DND-41 (cell line): Measurements from ENCODE around the gene RNF26.

ENCODE experiments used
- ATAC-seq: fragments of 200-7000 bp; cut with Tn5 transposase; 3 replicates; pipeline ENCODE4 v1.9.1; 2021; ENCODE audit warnings: low read depth; ENCODE audit not compliant: insufficient read depth
- DNase-seq: peaks from one replicate; pipeline ENCODE4 v3.0.0-alpha.2; 2020
- H2AFZ ChIP-seq: 2 replicates; pipeline ENCODE4 v1.6.0; 2012; ENCODE audit warnings: low read depth, low read length
- H3K27ac ChIP-seq: 2 replicates; pipeline ENCODE4 v1.5.1; 2012; ENCODE audit warnings: low read length, inconsistent platforms
- H3K27me3 ChIP-seq: fragments of 200-600 bp; sonication (generic); 2 replicates; pipeline ENCODE4 v1.6.0; 2012; ENCODE audit warnings: low read length, mild to moderate bottlenecking, inconsistent platforms; ENCODE audit not compliant: insufficient read depth, poor library complexity
- H3K36me3 ChIP-seq: 2 replicates; pipeline ENCODE4 v1.5.1; 2012; ENCODE audit warnings: low read length, inconsistent platforms; ENCODE audit not compliant: insufficient read depth
- H3K4me1 ChIP-seq: 2 replicates; pipeline ENCODE4 v1.5.1; 2012; ENCODE audit warnings: mild to moderate bottlenecking, low read length; ENCODE audit not compliant: insufficient read depth
- H3K4me2 ChIP-seq: 2 replicates; pipeline ENCODE4 v1.6.0; 2012; ENCODE audit warnings: mild to moderate bottlenecking, moderate library complexity, low read length, inconsistent platforms; ENCODE audit not compliant: insufficient read depth
- H3K4me3 ChIP-seq, 2 experiments: fragments of 200-600 bp in 1 of 2; shearing (Covaris generic) in 1 of 2; 2 replicates each; pipeline ENCODE4 v1.5.1; 2012 to 2016; ENCODE audit warnings: inconsistent platforms in 2 of 2, low read length in 2 of 2, mild to moderate bottlenecking in 2 of 2, low read depth in 1 of 2, moderate library complexity in 1 of 2
- H3K79me2 ChIP-seq: 2 replicates; pipeline ENCODE4 v1.6.0; 2012; ENCODE audit warnings: low read length, inconsistent platforms; ENCODE audit not compliant: insufficient read depth
- H3K9ac ChIP-seq: 2 replicates; pipeline ENCODE4 v1.6.0; 2012; ENCODE audit warnings: low read depth, mild to moderate bottlenecking, inconsistent platforms, low read length, moderate library complexity
- H3K9me3 ChIP-seq: 2 replicates; pipeline ENCODE4 v1.5.1; 2012; ENCODE audit warnings: low read length, moderate library complexity, mild to moderate bottlenecking, inconsistent platforms; ENCODE audit not compliant: insufficient read depth, severe bottlenecking
- H4K20me1 ChIP-seq: 2 replicates; pipeline ENCODE4 v1.6.0; 2012; ENCODE audit warnings: low read length; ENCODE audit not compliant: insufficient read depth
- CTCF ChIP-seq: IDR thresholded peaks from 2 replicates; pipeline ENCODE4 v1.5.1; 2012; ENCODE audit warnings: borderline replicate concordance, low read length, moderate library complexity, mild to moderate bottlenecking; ENCODE audit not compliant: poor library complexity, severe bottlenecking; ENCODE audit errors: extremely low read depth
- EZH2 ChIP-seq: IDR thresholded peaks from 3 replicates; pipeline ENCODE4 v1.6.1; 2012; ENCODE audit warnings: borderline replicate concordance, low read depth, mild to moderate bottlenecking, moderate library complexity, low read length, inconsistent platforms; ENCODE audit not compliant: severe bottlenecking

The RNF26 gene

GRCh38 chr11:119362741-119363080 lies 28.4 kb downstream of the RNF26 start:
- Histone ChIP-seq H2AFZ (no peak overlapping the region), H3K36me3 (no peaks in the 10 kb centered on the region), H3K4me1 (no peaks in the 10 kb centered on the region), H3K27me3 (peaks cover 29% of the 10 kb centered on the region), H3K4me2 (no peak overlapping the region), H3K9me3 (no peaks in the 10 kb centered on the region), H3K4me3 (no peak overlapping the region), H3K9ac (no peak overlapping the region), H3K27ac (no peak overlapping the region), H3K79me2 (no peaks in the 10 kb centered on the region), H4K20me1 (no peaks in the 10 kb centered on the region)
- DNase-seq (no peak), ATAC-seq (no peak)
- TF ChIP-seq EZH2 (no peak), CTCF (no peak)

GRCh38 chr11:119363081-119363850 lies 28.9 kb downstream of the RNF26 start:
- Histone ChIP-seq H3K36me3 (no peaks in the 10 kb centered on the region), H3K4me3 (no peak overlapping the region), H4K20me1 (no peaks in the 10 kb centered on the region), H3K4me2 (no peak overlapping the region), H3K4me1 (no peaks in the 10 kb centered on the region), H3K27ac (no peak overlapping the region), H3K9ac (no peak overlapping the region), H2AFZ (no peak overlapping the region), H3K79me2 (no peaks in the 10 kb centered on the region), H3K27me3 (peaks cover 25% of the 10 kb centered on the region), H3K9me3 (no peaks in the 10 kb centered on the region)
- DNase-seq = no peak
- no peak for TF ChIP-seq EZH2
- TF ChIP-seq CTCF = no peak
- ATAC-seq = no peak

- H3K9ac ChIP-seq = no peak overlapping the region
These were observed 29.7 kb downstream of the RNF26 start for GRCh38 chr11:119363851-119364590.

More at GRCh38 chr11:119363851-119364590, 29.7 kb downstream of the RNF26 start:
- no peak for ATAC-seq
- Histone ChIP-seq H2AFZ (no peak overlapping the region), H3K27ac (no peak overlapping the region), H3K27me3 (peaks cover 26% of the 10 kb centered on the region), H3K36me3 (no peaks in the 10 kb centered on the region), H3K4me1 (no peaks in the 10 kb centered on the region), H3K4me2 (no peak overlapping the region), H3K9me3 (no peaks in the 10 kb centered on the region), H3K79me2 (no peaks in the 10 kb centered on the region), H4K20me1 (no peaks in the 10 kb centered on the region), H3K4me3 (no peak overlapping the region)
- DNase-seq = no peak
- TF ChIP-seq CTCF (no peak), EZH2 (no peak)
